Hepatocyte (in vitro differentiated cells): Measurements from ENCODE around the gene DHPS. TPM values are rescaled to one million over a fixed set of nuclear protein-coding genes. Genes with fewer than 3 reads are reported as not detected.

Experiments
- DNase-seq: peaks from one replicate; pipeline ENCODE4 v3.0.0-alpha.2; 2016; ENCODE audit warnings: low spot score
- H2AFZ ChIP-seq: fragments of 200-600 bp; sonication (generic); 2 replicates; pipeline ENCODE4 v1.6.0; 2016; ENCODE audit warnings: antibody characterized with exemption, mild to moderate bottlenecking
- H3K27ac ChIP-seq: fragments of 200-600 bp; sonication (generic); 2 replicates; pipeline ENCODE4 v1.5.1; 2016; ENCODE audit warnings: mild to moderate bottlenecking
- H3K27me3 ChIP-seq: fragments of 200-600 bp; sonication (generic); 2 replicates; pipeline ENCODE4 v1.6.1; 2016
- H3K36me3 ChIP-seq: fragments of 200-600 bp; sonication (generic); replicated peaks from 2 replicates; pipeline ENCODE4 v1.5.1; 2016; ENCODE audit warnings: low read depth; ENCODE audit not compliant: insufficient read depth
- H3K4me1 ChIP-seq: fragments of 200-600 bp; sonication (generic); 2 replicates; pipeline ENCODE4 v1.5.1; 2016; ENCODE audit warnings: mild to moderate bottlenecking, moderate library complexity; ENCODE audit not compliant: insufficient read depth
- H3K4me2 ChIP-seq: fragments of 200-600 bp; sonication (generic); 2 replicates; pipeline ENCODE4 v1.6.0; 2016
- H3K4me3 ChIP-seq: fragments of 200-600 bp; sonication (generic); 2 replicates; pipeline ENCODE4 v1.5.1; 2016; ENCODE audit warnings: mild to moderate bottlenecking
- H3K79me2 ChIP-seq: fragments of 200-600 bp; sonication (generic); 2 replicates; pipeline ENCODE4 v1.6.0; 2017; ENCODE audit warnings: mild to moderate bottlenecking
- H3K9me2 ChIP-seq: fragments of 200-600 bp; sonication (generic); replicated peaks from 2 replicates; pipeline ENCODE4 v1.6.0; 2017; ENCODE audit warnings: mild to moderate bottlenecking; ENCODE audit not compliant: insufficient read depth
- H3K9me3 ChIP-seq: fragments of 200-600 bp; sonication (generic); 2 replicates; pipeline ENCODE4 v1.5.1; 2016; ENCODE audit warnings: low read depth, mild to moderate bottlenecking
- H4K20me1 ChIP-seq: fragments of 200-600 bp; sonication (generic); 2 replicates; pipeline ENCODE4 v1.6.0; 2016; ENCODE audit warnings: mild to moderate bottlenecking; ENCODE audit not compliant: insufficient read depth, poor library complexity, severe bottlenecking
- EZH2 ChIP-seq: fragments of 200-600 bp; sonication (generic); IDR thresholded peaks from 2 replicates; pipeline ENCODE4 v1.6.1; 2016; ENCODE audit warnings: antibody characterized with exemption, mild to moderate bottlenecking, borderline replicate concordance
- EZH2phosphoT487 ChIP-seq: fragments of 200-600 bp; sonication (generic); IDR thresholded peaks from one replicate; pipeline ENCODE4 v1.6.1; 2018; ENCODE audit warnings: antibody characterized with exemption, mild to moderate bottlenecking, low read depth, moderate library complexity; ENCODE audit not compliant: unreplicated experiment, severe bottlenecking
- WGBS: methylation state at CpG from one replicate; pipeline ENCODE4 v1.1.6; 2016; ENCODE audit warnings: low lambda C conversion rate; ENCODE audit errors: missing lambda C conversion rate; 5-methylcytosine and 5-hydroxymethylcytosine counted together
- polyA plus RNA-seq: library from polyadenylated mRNA; unstranded; fragments of >200 nt; fragmentation: Nextera tagmentation; extraction: Ambion mirVana; gene quantifications from 2 replicates; pipeline ENCODE4 v1.2.1, GENCODE V29; 2016
- total RNA-seq: library from RNA; depleted of rRNA; stranded (reverse); fragments of >200 nt; gene quantifications from 2 replicates; pipeline ENCODE4 v1.2.3, GENCODE V29; 2014
- TF ChIP-seq, protein P1 (sequence below): fragments of 200-600 bp; sonication (generic); IDR thresholded peaks from 2 replicates; pipeline ENCODE4 v1.5.1; 2016; ENCODE audit warnings: antibody characterized with exemption, mild to moderate bottlenecking; ENCODE audit not compliant: poor library complexity

The DHPS gene
- total and polyA plus RNA-seq, 2 experiments from 2014 or later, result 62.6 to 84.7 TPM

DNA sequence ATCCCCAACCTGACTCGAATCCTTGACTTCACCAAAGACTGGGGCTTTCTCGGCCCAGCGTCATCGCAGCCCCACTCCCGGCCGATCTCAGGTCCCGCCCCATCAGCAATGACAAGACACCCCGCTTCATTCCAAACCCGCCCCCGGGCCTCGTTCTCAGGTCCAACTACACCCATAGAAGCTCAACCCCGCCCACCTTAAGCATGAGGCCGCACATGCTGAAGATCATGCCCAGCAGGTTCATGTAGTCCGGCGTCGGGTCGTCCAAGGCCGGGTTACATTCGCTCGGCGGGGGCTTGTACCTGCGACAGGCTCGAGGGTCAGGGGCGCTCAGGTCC is 12.8 kb downstream of the DHPS start:
- no peak for TF ChIP-seq EZH2phosphoT487
- TF ChIP-seq EZH2, result no peak
- TF ChIP-seq, protein P1, sequence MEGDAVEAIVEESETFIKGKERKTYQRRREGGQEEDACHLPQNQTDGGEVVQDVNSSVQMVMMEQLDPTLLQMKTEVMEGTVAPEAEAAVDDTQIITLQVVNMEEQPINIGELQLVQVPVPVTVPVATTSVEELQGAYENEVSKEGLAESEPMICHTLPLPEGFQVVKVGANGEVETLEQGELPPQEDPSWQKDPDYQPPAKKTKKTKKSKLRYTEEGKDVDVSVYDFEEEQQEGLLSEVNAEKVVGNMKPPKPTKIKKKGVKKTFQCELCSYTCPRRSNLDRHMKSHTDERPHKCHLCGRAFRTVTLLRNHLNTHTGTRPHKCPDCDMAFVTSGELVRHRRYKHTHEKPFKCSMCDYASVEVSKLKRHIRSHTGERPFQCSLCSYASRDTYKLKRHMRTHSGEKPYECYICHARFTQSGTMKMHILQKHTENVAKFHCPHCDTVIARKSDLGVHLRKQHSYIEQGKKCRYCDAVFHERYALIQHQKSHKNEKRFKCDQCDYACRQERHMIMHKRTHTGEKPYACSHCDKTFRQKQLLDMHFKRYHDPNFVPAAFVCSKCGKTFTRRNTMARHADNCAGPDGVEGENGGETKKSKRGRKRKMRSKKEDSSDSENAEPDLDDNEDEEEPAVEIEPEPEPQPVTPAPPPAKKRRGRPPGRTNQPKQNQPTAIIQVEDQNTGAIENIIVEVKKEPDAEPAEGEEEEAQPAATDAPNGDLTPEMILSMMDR, result no peak
- Histone ChIP-seq H4K20me1 (no peaks in the 10 kb centered on the region), H3K4me3 (peak overlapping the region; percentile 75), H2AFZ (peak overlapping the region; percentile 99), H3K9me2 (no peaks in the 10 kb centered on the region), H3K36me3 (no peaks in the 10 kb centered on the region), H3K27me3 (no peaks in the 10 kb centered on the region), H3K27ac (peak overlapping the region; percentile 99), H3K79me2 (peaks cover 48% of the 10 kb centered on the region), H3K4me1 (peaks cover 14% of the 10 kb centered on the region), H3K4me2 (peak overlapping the region; percentile 98), H3K9me3 (no peaks in the 10 kb centered on the region)
- DNase-seq, result peak; percentile 78
- WGBS, result 3% methylated on average over 24 of the region's 24 CpGs

DNA sequence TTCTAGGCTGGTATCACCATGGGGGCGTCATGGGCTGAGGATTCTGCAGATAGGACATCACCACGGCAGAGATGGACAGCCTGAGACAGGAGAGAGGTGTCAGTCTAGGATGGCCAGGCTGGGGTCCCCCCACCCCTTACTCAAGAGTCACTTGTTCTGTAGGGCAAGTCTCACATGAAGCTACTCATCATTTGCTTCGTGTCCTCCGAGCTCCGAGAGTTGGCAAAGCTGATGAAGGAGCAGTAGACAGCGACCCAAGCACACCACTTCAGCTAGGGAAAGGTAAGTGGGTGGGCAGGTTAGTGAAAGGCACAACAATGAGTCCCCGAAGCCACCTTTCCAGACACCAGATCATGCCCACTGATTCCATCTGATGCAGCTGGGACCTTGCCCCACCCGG is 13.3 kb downstream of the DHPS start:
- H2AFZ ChIP-seq, result no peak overlapping the region
- no peaks in the 10 kb centered on the region for H3K27me3 ChIP-seq
- WGBS, result 87% methylated on average over 8 of the region's 8 CpGs
- TF ChIP-seq EZH2phosphoT487 (no peak), EZH2 (no peak)
- TF ChIP-seq, protein P1, result no peak
- peaks cover 48% of the 10 kb centered on the region for H3K79me2 ChIP-seq
- H4K20me1 ChIP-seq, result no peaks in the 10 kb centered on the region
- H3K4me2 ChIP-seq, result peak overlapping the region; percentile 98
- H3K9me3 ChIP-seq, result no peaks in the 10 kb centered on the region
- H3K4me1 ChIP-seq, result peaks cover 14% of the 10 kb centered on the region
- peak overlapping the region; percentile 99 for H3K27ac ChIP-seq
- no peaks in the 10 kb centered on the region for H3K9me2 ChIP-seq
- peak overlapping the region; percentile 75 for H3K4me3 ChIP-seq
- H3K36me3 ChIP-seq, result no peaks in the 10 kb centered on the region
- no peak for DNase-seq

DNA sequence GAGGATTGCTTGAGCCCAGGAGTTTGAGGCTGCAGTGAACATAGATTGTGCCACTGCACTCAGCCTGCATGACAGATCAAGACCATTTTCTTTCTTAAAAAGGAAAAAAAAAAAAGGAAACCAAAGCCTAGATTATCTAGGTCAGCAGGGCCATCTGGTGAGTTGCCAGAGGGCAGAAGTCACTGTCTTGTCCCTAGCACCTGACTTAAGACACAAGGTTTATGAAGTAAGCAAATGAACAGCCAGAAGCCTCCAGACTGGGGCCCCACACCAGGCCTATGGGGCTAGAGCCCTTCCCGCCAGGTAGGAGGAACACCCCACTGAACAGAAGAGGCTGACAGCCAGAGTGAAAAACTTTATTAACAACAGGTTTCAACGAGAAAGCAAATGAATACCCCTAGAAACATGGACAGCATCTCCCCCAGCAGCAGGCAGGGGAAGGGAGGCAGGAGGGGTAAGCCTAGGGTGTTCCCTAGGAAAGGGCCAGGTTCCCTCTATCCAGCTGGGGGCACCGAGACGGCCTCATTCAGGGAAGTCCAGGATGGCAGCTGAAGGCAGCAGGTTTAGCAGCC is 13.9 kb downstream of the DHPS start:
- peaks cover 14% of the 10 kb centered on the region for H3K4me1 ChIP-seq
- no peaks in the 10 kb centered on the region for H3K27me3 ChIP-seq
- H2AFZ ChIP-seq, result no peak overlapping the region
- H3K9me3 ChIP-seq, result no peaks in the 10 kb centered on the region
- TF ChIP-seq, protein P1, result no peak
- TF ChIP-seq EZH2 (no peak), EZH2phosphoT487 (no peak)
- 92% methylated on average over 4 of the region's 4 CpGs for WGBS
- H3K9me2 ChIP-seq, result no peaks in the 10 kb centered on the region
- H3K79me2 ChIP-seq, result peaks cover 48% of the 10 kb centered on the region
- no peaks in the 10 kb centered on the region for H3K36me3 ChIP-seq
- H3K27ac ChIP-seq, result peak overlapping the region; percentile 99
- no peak for DNase-seq
- H4K20me1 ChIP-seq, result no peaks in the 10 kb centered on the region
- no peak overlapping the region for H3K4me3 ChIP-seq
- peak overlapping the region; percentile 98 for H3K4me2 ChIP-seq
